Upper lobe of left lung (tissue), 6 donors: ENCODE measurements around the gene TK1. TPM values are rescaled to one million over a fixed set of nuclear protein-coding genes. Genes with fewer than 3 reads are reported as not detected.

Experiments
- ATAC-seq, 2 donors: fragments of 200-7000 bp; cut with Tn5 transposase; one replicate each; pipeline ENCODE4 v1.9.1; 2022; ENCODE audit warnings: mild to moderate bottlenecking in 2 of 2, moderate library complexity in 2 of 2; ENCODE audit not compliant: low FRiP score in 2 of 2
- DNase-seq, 2 donors: peaks; one replicate each; pipeline ENCODE4 v3.0.0-alpha.2; 2019 to 2020
- H3K27ac ChIP-seq, 4 donors: fragments of 200-600 bp; sonication (generic); one replicate each; pipeline ENCODE4 v1.5.1; 2016 to 2019
- H3K27me3 ChIP-seq, 4 donors: fragments of 200-600 bp; sonication (generic); one replicate each; pipeline ENCODE4 v1.5.1; 2017 to 2019
- H3K36me3 ChIP-seq, 4 donors: fragments of 200-600 bp; sonication (generic); one replicate each; pipeline ENCODE4 v1.5.1; 2016 to 2019
- H3K4me1 ChIP-seq, 4 donors: fragments of 200-600 bp; sonication (generic); one replicate each; pipeline ENCODE4 v1.5.1; 2018 to 2019
- H3K4me3 ChIP-seq, 4 donors: fragments of 200-600 bp; sonication (generic); one replicate each; pipeline ENCODE4 v1.5.1; 2017 to 2019; ENCODE audit warnings: mild to moderate bottlenecking in 2 of 4, moderate library complexity in 1 of 4
- H3K9me3 ChIP-seq, 4 donors: fragments of 200-600 bp; sonication (generic); one replicate each; pipeline ENCODE4 v1.5.1; 2018 to 2019
- EP300 ChIP-seq, 4 donors: sonication (generic); formaldehyde crosslinking; IDR thresholded peaks; one replicate each; pipeline ENCODE4 v1.5.1; 2017; ENCODE audit warnings: antibody characterized with exemption in 4 of 4, control low read depth in 2 of 4
- POLR2A ChIP-seq, 4 donors: fragments of 450-650 bp; IDR thresholded peaks; one replicate each; pipeline ENCODE4 v1.5.1; 2016 to 2017; ENCODE audit warnings: antibody characterized with exemption in 4 of 4, mild to moderate bottlenecking in 2 of 4
- POLR2AphosphoS5 ChIP-seq, 2 donors: sonication (generic); formaldehyde crosslinking; IDR thresholded peaks; one replicate each; pipeline ENCODE4 v1.5.1; 2017; ENCODE audit warnings: antibody characterized with exemption in 2 of 2
- WGBS, 2 donors: methylation state at CpG; one replicate each; pipeline ENCODE4 v1.1.5; 2017 to 2018; 5-methylcytosine and 5-hydroxymethylcytosine counted together
- total RNA-seq, 6 donors: library from RNA; depleted of rRNA in 4 of 6; stranded (reverse); fragments of >200 nt in 4 of 6; gene quantifications; one replicate each; pipeline versions ENCODE4 v1.1.0 to v1.2.1, GENCODE V29; 2016 to 2021
- TF ChIP-seq, protein P1 (sequence below), 6 experiments: fragments of 450-650 bp in 4 of 6; fragments of 200-600 bp in 2 of 6; sonication (generic) in 2 of 6; IDR thresholded peaks; one replicate each; pipeline ENCODE4 v1.5.1; 2016 to 2019; ENCODE audit warnings: antibody characterized with exemption in 6 of 6
- donor health status: DM: no; HTN: no; CAD: no; lungs with moderate emphysema.
- donor health status: DM: no; HTN: yes; CAD: no; lungs with severe emphysema.

Gene TK1
- total RNA-seq, 6 donors from 2014 or later = 2.8 to 16.0 (median 9.0) TPM

GRCh38 chr17:78144736-78145641 lies 41.9 kb downstream of the TK1 start:
- no peaks in the 10 kb centered on the region for H3K27me3 ChIP-seq
- H3K27ac ChIP-seq = peak overlapping the region; percentile 61 to 82 (median 76)
- H3K36me3 ChIP-seq = no peaks in the 10 kb centered on the region
- 60 to 68% methylated on average over 5 to 17 of the region's 18 CpGs for WGBS, 2 donors
- ATAC-seq (peak; percentile 5 to 75), DNase-seq (peak; percentile 80 to 94)
- H3K4me3 ChIP-seq = no peak overlapping the region
- H3K4me1 ChIP-seq = peaks cover 37 to 74% (median 56%) of the 10 kb centered on the region in 4 donors
- no peaks in the 10 kb centered on the region for H3K9me3 ChIP-seq
- no peak for TF ChIP-seq EP300 (IDR thresholded peaks at IDR 0.05)
- no peak for TF ChIP-seq POLR2A (IDR thresholded peaks at IDR 0.05)
- no peak for TF ChIP-seq POLR2AphosphoS5 (IDR thresholded peaks at IDR 0.05)
- TF ChIP-seq, protein P1, sequence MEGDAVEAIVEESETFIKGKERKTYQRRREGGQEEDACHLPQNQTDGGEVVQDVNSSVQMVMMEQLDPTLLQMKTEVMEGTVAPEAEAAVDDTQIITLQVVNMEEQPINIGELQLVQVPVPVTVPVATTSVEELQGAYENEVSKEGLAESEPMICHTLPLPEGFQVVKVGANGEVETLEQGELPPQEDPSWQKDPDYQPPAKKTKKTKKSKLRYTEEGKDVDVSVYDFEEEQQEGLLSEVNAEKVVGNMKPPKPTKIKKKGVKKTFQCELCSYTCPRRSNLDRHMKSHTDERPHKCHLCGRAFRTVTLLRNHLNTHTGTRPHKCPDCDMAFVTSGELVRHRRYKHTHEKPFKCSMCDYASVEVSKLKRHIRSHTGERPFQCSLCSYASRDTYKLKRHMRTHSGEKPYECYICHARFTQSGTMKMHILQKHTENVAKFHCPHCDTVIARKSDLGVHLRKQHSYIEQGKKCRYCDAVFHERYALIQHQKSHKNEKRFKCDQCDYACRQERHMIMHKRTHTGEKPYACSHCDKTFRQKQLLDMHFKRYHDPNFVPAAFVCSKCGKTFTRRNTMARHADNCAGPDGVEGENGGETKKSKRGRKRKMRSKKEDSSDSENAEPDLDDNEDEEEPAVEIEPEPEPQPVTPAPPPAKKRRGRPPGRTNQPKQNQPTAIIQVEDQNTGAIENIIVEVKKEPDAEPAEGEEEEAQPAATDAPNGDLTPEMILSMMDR (IDR thresholded peaks at IDR 0.05) = no peak

- WGBS, 2 donors = 38 to 40% methylated on average over 6 to 10 of the region's 11 CpGs
- no peak overlapping the region for H3K4me3 ChIP-seq
- peak in 1 of 2 donors; percentile 17 for TF ChIP-seq POLR2AphosphoS5 (IDR thresholded peaks at IDR 0.05)
- no peak for TF ChIP-seq EP300 (IDR thresholded peaks at IDR 0.05)
- ATAC-seq (peak in 1 of 2 donors; percentile 67), DNase-seq (peak; percentile 88 to 94)
- peak overlapping the region; percentile 61 to 82 (median 76) for H3K27ac ChIP-seq
- H3K9me3 ChIP-seq = no peaks in the 10 kb centered on the region
- no peaks in the 10 kb centered on the region for H3K36me3 ChIP-seq
- peaks cover 40 to 78% (median 57%) of the 10 kb centered on the region in 4 donors for H3K4me1 ChIP-seq
- no peaks in the 10 kb centered on the region for H3K27me3 ChIP-seq
These were observed 42.6 kb downstream of the TK1 start for GRCh38 chr17:78144147-78144719.

- ATAC-seq = no peak
- H3K4me1 ChIP-seq = peaks cover 40 to 82% (median 60%) of the 10 kb centered on the region in 4 donors
- peak overlapping the region; percentile 61 to 82 (median 76) for H3K27ac ChIP-seq
- no peaks in the 10 kb centered on the region for H3K9me3 ChIP-seq
- no peaks in the 10 kb centered on the region for H3K27me3 ChIP-seq
- H3K36me3 ChIP-seq = no peaks in the 10 kb centered on the region
- WGBS, 2 donors = 84 to 85% methylated on average over 18 to 21 of the region's 21 CpGs
- no peak overlapping the region for H3K4me3 ChIP-seq
- no peak for DNase-seq
- TF ChIP-seq POLR2AphosphoS5 (IDR thresholded peaks at IDR 0.05) = no peak
- no peak for TF ChIP-seq EP300 (IDR thresholded peaks at IDR 0.05)
- TF ChIP-seq, protein P1 (IDR thresholded peaks at IDR 0.05) = no peak
- no peak for TF ChIP-seq POLR2A (IDR thresholded peaks at IDR 0.05)
These were observed 43.4 kb downstream of the TK1 start for GRCh38 chr17:78143214-78144146.

DNA sequence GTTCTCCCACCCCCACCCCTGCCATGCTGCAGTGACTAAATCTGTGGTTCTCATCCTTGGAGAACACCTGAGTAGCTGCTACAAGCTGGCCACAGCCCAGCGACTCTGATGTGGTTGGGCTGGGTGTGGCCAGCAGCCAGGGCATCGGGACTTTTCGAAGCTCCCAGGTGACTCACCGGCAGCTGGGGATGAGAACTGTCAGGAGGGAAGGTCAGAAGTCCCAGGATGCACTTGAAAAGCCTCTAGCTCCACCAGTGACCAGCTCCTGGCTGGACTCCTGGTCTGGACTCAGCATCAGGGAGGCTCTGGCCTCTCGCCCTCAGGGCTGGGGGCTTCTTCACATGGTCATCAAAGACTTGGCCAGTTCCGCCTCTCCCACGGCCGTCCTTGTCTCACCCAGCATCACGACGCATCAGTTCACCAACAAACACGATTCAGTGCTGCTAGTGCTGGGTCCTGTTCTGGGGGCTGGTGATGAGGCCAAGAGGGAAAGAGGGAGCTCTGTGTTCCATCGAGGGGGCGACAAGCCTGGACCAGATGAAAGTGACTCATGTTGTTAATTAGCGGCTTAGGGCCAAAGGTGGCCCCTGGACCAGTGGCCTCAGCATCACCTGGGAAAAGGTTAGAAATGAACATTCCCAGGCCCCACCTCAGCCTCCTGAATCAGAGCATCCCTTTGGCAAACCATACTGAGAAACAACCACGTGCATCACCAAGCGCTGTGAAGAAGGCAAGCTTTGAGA lies 44.6 kb downstream of the TK1 start:
- H3K27ac ChIP-seq = peak overlapping the region in 3 of 4 donors; percentile 67 to 81 (median 81)
- ATAC-seq (no peak), DNase-seq (peak in 1 of 2 donors; percentile 87)
- H3K9me3 ChIP-seq = no peaks in the 10 kb centered on the region
- peaks cover 40 to 82% (median 60%) of the 10 kb centered on the region in 4 donors for H3K4me1 ChIP-seq
- TF ChIP-seq EP300 (IDR thresholded peaks at IDR 0.05) = no peak
- no peak for TF ChIP-seq POLR2A (IDR thresholded peaks at IDR 0.05)
- TF ChIP-seq, protein P1 (IDR thresholded peaks at IDR 0.05) = no peak
- TF ChIP-seq POLR2AphosphoS5 (IDR thresholded peaks at IDR 0.05) = no peak
- H3K36me3 ChIP-seq = no peaks in the 10 kb centered on the region
- no peak overlapping the region for H3K4me3 ChIP-seq
- H3K27me3 ChIP-seq = no peaks in the 10 kb centered on the region
- 79 to 85% methylated on average over 13 to 16 of the region's 16 CpGs for WGBS, 2 donors
